SU-DHL-6 (cell line): ENCODE results near the gene MTHFD1.

Source experiments
- H2AFZ ChIP-seq: fragments of 200-600 bp; sonication (generic); 2 replicates; pipeline ENCODE4 v1.6.1; 2014; ENCODE audit warnings: low read depth, mild to moderate bottlenecking, moderate library complexity, mixed read lengths, antibody characterized with exemption, low read length; ENCODE audit not compliant: severe bottlenecking
- H3F3A ChIP-seq: fragments of 200-600 bp; shearing (Covaris generic); 2 replicates; pipeline ENCODE4 v1.6.0; 2016; ENCODE audit warnings: antibody characterized with exemption, mild to moderate bottlenecking; ENCODE audit not compliant: insufficient read depth
- H3K27ac ChIP-seq: fragments of 200-600 bp; sonication (generic); 2 replicates; pipeline ENCODE4 v1.5.1; 2016; ENCODE audit warnings: low read depth, mild to moderate bottlenecking, low read length, moderate library complexity, mixed read lengths
- H3K27me3 ChIP-seq: fragments of 200-600 bp; sonication (generic), shearing (Covaris generic); 2 replicates; pipeline ENCODE4 v1.6.0; 2014; ENCODE audit warnings: mild to moderate bottlenecking, low read length
- H3K36me3 ChIP-seq: fragments of 200-600 bp; sonication (generic); 2 replicates; pipeline ENCODE4 v1.6.1; 2014; ENCODE audit warnings: mild to moderate bottlenecking, low read length, mixed read lengths
- H3K4me2 ChIP-seq: fragments of 300-600, 200-600 bp; shearing (Covaris generic), sonication (generic); 2 replicates; pipeline ENCODE4 v1.6.0; 2014; ENCODE audit warnings: low read length, low read depth, mild to moderate bottlenecking; ENCODE audit not compliant: poor library complexity, severe bottlenecking
- H3K4me3 ChIP-seq: fragments of 200-600 bp; sonication (generic); 2 replicates; pipeline ENCODE4 v1.5.1; 2014; ENCODE audit warnings: antibody characterized with exemption, low read length, mild to moderate bottlenecking, mixed read lengths; ENCODE audit not compliant: insufficient read depth, poor library complexity, severe bottlenecking
- H3K79me2 ChIP-seq: fragments of 200-600 bp; sonication (generic); 2 replicates; pipeline ENCODE4 v1.6.1; 2014; ENCODE audit warnings: mild to moderate bottlenecking, low read length, moderate library complexity; ENCODE audit not compliant: insufficient read depth
- H3K9ac ChIP-seq: fragments of 200-600 bp; sonication (generic); 2 replicates; pipeline ENCODE4 v1.7.0; 2014; ENCODE audit warnings: mild to moderate bottlenecking, low read length
- H3K9me2 ChIP-seq: fragments of 200-600 bp; sonication (generic); replicated peaks from 2 replicates; pipeline ENCODE4 v1.6.1; 2014; ENCODE audit warnings: low read length; ENCODE audit not compliant: insufficient read depth
- H3K9me3 ChIP-seq: fragments of 200-600 bp; sonication (generic); 2 replicates; pipeline ENCODE4 v1.6.1; 2014; ENCODE audit warnings: low read length, mixed read lengths; ENCODE audit not compliant: insufficient read depth
- H4K20me1 ChIP-seq: fragments of 200-600 bp; sonication (generic); 2 replicates; pipeline ENCODE4 v1.6.1; 2014; ENCODE audit warnings: low read depth, mild to moderate bottlenecking, antibody characterized with exemption, low read length, moderate library complexity, mixed read lengths
- CTCF ChIP-seq: fragments of 200-600 bp; sonication (generic); IDR thresholded peaks from one replicate; pipeline ENCODE4 v1.5.1; 2017; ENCODE audit warnings: antibody characterized with exemption, mild to moderate bottlenecking, low read length, moderate library complexity; ENCODE audit not compliant: insufficient read depth, poor library complexity, severe bottlenecking
- EZH2phosphoT487 ChIP-seq: fragments of 200-600 bp; sonication (generic), shearing (Covaris generic); conservative IDR thresholded peaks from 2 replicates; pipeline ENCODE4 v1.6.1; 2018; ENCODE audit warnings: mild to moderate bottlenecking, antibody characterized with exemption, low read length, moderate library complexity, mixed read lengths

The MTHFD1 gene

GRCh38 chr14:64422756-64423155, 34.6 kb downstream of the MTHFD1 start:
- H4K20me1 ChIP-seq: no peaks in the 10 kb centered on the region
- no peak overlapping the region for H3K27ac ChIP-seq
- H3K27me3 ChIP-seq: no peaks in the 10 kb centered on the region
- TF ChIP-seq CTCF (no peak), EZH2phosphoT487 (no peak)
- no peaks in the 10 kb centered on the region for H3K9me2 ChIP-seq
- H3K4me2 ChIP-seq: no peak overlapping the region
- H3K9me3 ChIP-seq: no peaks in the 10 kb centered on the region
- no peak overlapping the region for H3K9ac ChIP-seq
- no peak overlapping the region for H2AFZ ChIP-seq
- no peak overlapping the region for H3K4me3 ChIP-seq
- peaks cover 40% of the 10 kb centered on the region; the same call in 1 of the 2 replicates for H3K36me3 ChIP-seq
- no peaks in the 10 kb centered on the region for H3F3A ChIP-seq
- H3K79me2 ChIP-seq: no peaks in the 10 kb centered on the region

- H3K9me3 ChIP-seq: no peaks in the 10 kb centered on the region
- H3K36me3 ChIP-seq: peaks cover 42% of the 10 kb centered on the region; the same call in 1 of the 2 replicates
- H4K20me1 ChIP-seq: no peaks in the 10 kb centered on the region
- H3K4me2 ChIP-seq: no peak overlapping the region
- H3K27me3 ChIP-seq: no peaks in the 10 kb centered on the region
- no peak overlapping the region for H2AFZ ChIP-seq
- no peaks in the 10 kb centered on the region for H3K9me2 ChIP-seq
- TF ChIP-seq CTCF (no peak), EZH2phosphoT487 (no peak)
- no peaks in the 10 kb centered on the region for H3F3A ChIP-seq
- no peak overlapping the region for H3K27ac ChIP-seq
- no peak overlapping the region for H3K9ac ChIP-seq
- H3K79me2 ChIP-seq: no peaks in the 10 kb centered on the region
- no peak overlapping the region for H3K4me3 ChIP-seq
Measured at GRCh38 chr14:64423987-64424386, 35.8 kb downstream of the MTHFD1 start.

- Histone ChIP-seq H3K9me2 (no peaks in the 10 kb centered on the region), H3K4me3 (no peak overlapping the region), H3K79me2 (no peaks in the 10 kb centered on the region), H3K4me2 (no peak overlapping the region), H2AFZ (no peak overlapping the region), H3K9me3 (no peaks in the 10 kb centered on the region), H4K20me1 (no peaks in the 10 kb centered on the region), H3K27ac (no peak overlapping the region), H3F3A (peaks cover 4% of the 10 kb centered on the region; the same call in 1 of the 2 replicates), H3K27me3 (no peaks in the 10 kb centered on the region), H3K36me3 (peaks cover 51% of the 10 kb centered on the region), H3K9ac (no peak overlapping the region)
- no peak for TF ChIP-seq CTCF
Measured at GRCh38 chr14:64434528-64434927, 46.4 kb downstream of the MTHFD1 start.
